HG03097 (cell line): ENCODE measurements around the gene DOLK.
A peak's percentile ranks its signal among the peaks of the same experiment; 100 is the strongest.

ENCODE experiments used
- ATAC-seq: cut with Tn5 transposase; IDR thresholded peaks from one replicate; pipeline ENCODE4 v1.9.1; 2021; ENCODE audit not compliant: unreplicated experiment, low FRiP score

Gene DOLK

DNA sequence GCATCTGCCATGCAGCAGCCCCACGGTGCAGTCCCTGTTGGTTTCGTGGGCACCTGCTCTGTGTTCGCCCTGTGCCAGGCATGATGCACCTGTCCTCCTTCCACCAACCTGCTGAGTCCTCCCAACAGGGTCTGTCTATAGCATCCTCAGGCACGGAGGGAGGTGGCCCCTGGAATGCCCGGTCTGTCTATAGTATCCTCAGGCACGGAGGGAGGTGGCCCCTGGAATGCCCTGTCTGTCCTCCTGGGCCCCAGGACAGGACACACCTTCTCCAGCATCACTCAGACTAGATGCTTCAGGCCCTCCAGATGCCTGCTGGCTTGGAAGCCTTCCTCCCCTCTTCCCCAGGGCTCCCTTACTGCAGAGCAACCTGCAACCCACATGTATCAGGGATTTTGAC, 36.5 kb downstream of the DOLK start:
- ATAC-seq, result no peak

- no peak for ATAC-seq
These were observed 37.5 kb downstream of the DOLK start for GRCh38 chr9:128909859-128910258.

DNA sequence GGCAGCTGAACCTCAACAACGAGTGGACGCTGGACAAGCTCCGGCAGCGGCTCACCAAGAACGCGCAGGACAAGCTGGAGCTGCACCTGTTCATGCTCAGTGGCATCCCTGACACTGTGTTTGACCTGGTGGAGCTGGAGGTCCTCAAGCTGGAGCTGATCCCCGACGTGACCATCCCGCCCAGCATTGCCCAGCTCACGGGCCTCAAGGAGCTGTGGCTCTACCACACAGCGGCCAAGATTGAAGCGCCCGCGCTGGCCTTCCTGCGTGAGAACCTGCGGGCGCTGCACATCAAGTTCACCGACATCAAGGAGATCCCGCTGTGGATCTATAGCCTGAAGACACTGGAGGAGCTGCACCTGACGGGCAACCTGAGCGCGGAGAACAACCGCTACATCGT, 39.0 kb downstream of the DOLK start:
- no peak for ATAC-seq

DNA sequence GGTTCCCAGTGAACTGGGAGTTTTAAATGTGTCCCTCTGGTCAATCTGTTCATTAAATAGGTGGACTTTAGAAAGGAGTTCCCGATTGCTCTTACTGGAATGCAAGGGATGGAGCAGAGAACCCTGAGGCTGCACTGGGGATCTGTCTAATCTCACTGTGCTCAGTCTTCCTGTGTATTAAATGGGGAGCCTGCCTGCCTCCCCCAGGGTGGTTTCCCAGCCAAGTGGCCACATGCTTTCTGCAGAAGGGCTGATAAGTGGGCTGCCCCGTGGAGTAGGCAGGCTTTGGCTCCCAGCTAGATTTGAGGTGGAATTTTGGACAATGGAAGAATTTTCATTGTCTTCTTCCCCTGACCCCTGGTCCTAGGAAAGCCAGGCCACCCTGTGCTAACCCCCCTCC, 40.7 kb downstream of the DOLK start:
- ATAC-seq, result no peak

DNA sequence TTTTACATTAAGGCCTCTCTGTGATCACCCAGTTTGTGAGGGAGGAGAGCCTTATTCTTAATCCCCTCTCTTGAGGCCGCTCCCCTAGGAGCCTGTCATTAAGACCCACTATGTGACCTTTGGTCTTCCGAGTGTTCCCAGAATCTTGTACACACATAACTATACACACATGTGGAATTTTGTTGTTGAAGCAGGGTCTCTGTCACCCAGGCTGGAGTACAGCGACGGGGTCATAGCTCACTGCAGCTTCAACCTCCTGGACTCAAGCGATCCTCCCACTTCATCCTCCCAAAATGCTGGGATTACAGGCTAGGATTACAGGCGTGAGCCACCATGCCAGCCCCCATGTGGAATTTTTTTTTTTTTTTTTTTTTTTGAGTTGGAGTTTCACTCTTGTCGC, 41.4 kb downstream of the DOLK start:
- ATAC-seq, result no peak

DNA sequence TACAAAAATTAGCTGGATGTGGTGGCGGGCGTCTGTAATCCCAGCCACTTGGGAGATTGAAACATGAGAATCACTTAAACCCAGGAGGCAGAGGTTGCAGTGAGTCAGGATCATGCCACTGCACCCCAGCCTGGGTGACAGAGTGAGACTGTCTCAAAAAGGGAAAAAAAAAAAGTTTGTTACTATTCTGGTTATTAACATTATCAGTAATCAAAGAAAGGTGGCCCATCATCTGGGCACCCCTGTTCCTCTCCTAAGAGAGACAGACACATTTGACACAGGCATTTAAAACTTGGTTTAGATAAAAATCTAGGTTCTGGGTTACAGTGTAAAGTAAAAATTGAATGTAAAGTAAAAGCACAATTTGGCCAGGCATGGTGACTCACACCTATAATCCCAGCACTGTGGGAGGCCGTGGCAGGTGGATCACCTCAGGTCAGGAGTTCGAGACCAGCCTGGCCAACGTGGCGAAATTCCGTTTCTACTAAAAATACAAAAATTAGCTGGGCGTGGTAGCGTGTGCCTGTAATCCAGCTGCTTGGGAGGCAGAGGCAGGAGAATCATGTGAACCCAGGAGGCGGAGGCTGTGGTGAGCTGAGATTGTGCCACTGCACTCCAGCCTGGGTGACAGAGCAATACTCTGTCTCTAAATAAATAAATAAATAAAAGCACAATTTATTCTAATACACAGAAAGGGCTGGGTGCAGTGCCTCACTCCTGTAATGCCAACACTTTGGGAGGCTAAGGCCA, 43.4 kb downstream of the DOLK start:
- no peak for ATAC-seq

- ATAC-seq, result no peak
These were observed 44.3 kb downstream of the DOLK start for GRCh38 chr9:128903079-128903461.

GRCh38 chr9:128902351-128903078, 44.9 kb downstream of the DOLK start:
- peak; percentile 74 for ATAC-seq

DNA sequence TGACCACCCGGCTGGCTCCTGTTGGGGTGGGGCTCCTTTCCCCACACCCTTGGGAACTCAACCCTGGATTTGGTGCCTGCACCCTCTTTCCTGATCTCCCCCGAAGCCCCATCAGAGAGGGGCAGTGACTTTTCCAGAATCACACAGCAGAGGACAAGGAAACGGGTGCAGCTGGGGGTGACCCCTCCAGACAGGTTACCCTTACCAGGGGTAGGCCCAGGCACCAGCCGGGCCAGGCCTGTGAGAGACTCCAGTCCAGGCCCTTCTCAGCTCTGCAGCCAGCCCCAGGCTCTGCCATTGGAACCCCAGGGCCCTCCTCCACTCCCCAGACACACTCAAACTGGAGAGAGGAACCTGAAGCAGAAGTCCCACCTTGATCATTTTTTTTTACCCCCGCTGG, 45.6 kb downstream of the DOLK start:
- ATAC-seq, result peak; percentile 8

DNA sequence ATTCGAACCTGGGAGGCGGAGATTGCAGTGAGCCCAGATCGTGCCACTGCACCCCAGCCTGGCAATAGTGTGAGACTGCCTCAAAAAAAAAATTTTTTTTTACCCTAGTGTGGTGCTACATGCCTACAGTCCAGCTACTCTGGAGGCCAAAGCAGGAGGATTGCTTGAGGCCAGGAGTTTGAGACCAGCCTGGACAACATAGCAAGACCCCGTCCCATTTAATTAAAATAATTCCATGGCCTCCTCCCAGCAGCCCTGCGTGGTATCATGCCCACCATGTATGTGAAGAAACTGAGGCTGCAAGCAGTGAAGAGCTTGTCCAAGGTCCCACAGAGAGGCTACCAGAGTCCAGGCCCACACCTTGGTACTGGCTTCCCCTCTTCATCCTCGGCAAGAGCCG, 46.0 kb downstream of the DOLK start:
- ATAC-seq, result no peak

DNA sequence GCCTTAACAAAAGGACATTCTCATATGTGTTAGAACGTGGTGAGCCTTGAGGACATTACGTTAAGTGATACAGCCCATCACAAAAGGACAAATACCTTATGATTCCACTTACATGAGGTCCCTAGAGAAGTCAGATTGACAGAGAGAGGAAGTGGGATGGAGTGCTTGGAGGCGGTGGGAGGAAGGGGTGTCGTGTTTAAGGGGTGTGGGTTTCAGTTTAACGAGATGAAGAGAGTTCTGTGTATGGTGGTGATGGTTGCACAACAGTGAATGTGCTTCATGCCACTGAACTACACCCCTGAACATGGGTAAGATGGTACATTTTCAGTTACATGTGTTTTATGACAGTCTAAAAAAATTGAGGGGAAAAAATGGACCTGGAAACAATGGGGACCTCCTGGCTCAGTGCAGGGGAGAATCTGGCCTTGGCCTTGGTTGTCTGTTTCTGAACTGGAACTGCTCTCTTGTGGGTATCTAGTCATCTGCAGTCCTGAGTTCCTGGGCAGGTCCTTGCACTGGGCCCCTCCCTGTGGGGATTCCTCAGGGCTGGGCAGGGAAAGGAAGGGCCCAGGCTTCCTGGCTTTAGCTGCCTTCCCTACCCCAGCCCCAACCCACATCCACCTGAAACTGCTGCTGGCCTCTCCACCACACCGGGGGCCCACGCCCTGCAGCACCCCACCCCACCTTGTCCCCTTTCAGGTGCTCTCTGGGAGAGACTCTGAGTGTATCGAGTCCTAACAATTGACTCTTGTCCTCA, 47.7 kb downstream of the DOLK start:
- ATAC-seq, result no peak

- ATAC-seq, result no peak
These were observed 48.4 kb downstream of the DOLK start for GRCh38 chr9:128898845-128899565.

DNA sequence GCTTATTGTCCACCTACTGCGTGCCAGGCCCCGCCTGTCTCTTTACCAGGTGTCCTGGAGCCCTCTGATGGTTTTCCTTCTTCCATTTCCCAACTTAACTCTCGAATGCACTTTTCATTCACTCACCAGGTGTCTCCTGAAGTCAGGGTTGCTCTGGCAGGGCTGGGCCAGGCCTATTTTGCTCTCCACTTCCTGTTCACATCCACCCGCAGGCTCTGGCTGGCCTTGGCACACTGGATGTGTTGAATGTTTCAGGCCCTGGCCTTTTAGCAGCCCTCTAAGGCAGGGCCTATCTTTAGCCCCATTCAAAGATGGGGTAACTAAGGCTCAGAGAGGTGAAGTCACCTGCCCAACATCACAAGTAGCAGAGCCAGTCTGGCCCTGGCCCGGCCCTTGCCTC, 49.0 kb downstream of the DOLK start:
- ATAC-seq, result no peak

GRCh38 chr9:128895556-128895955, 51.8 kb downstream of the DOLK start:
- ATAC-seq, result no peak
